OCI-LY7 (cell line): ENCODE results near the gene CIDEB. TPM values are rescaled to one million over a fixed set of nuclear protein-coding genes. Genes with fewer than 3 reads are reported as not detected.
A peak's percentile ranks its signal among the peaks of the same experiment; 100 is the strongest.

Source experiments
- BruUV-seq: library from RNA; stranded (reverse); fragments of 400-500 nt; replicated peaks from 2 replicates; lab custom pipeline; 2021; lab: Mats Ljungman, UMichigan
- CTCF ChIA-PET: fragments of 300-600 bp; sonication (Branson Sonifier 250); formaldehyde crosslinking; loops from one replicate; lab custom pipeline; 2022; ENCODE audit warnings: antibody characterized with exemption; ENCODE audit not compliant: unreplicated experiment; lab: Charles Lee
- POLR2A ChIA-PET: fragments of 300-600 bp; sonication (Branson Sonifier 250); formaldehyde crosslinking; loops from one replicate; lab custom pipeline; 2022; ENCODE audit warnings: antibody characterized with exemption; lab: Charles Lee
- DNase-seq: peaks from one replicate; pipeline ENCODE4 v3.0.0-alpha.2; 2015; ENCODE audit warnings: low spot score
- H2AFZ ChIP-seq: fragments of 200-600 bp; sonication (generic), shearing (Covaris generic); 2 replicates; pipeline ENCODE4 v1.6.1; 2014; ENCODE audit warnings: mild to moderate bottlenecking, antibody characterized with exemption, low read length, moderate library complexity
- H3K27ac ChIP-seq: fragments of 200-600 bp; sonication (generic); 2 replicates; pipeline ENCODE4 v1.5.1; 2014; ENCODE audit warnings: mixed run types, low read depth, mild to moderate bottlenecking, moderate library complexity, low read length, inconsistent platforms; ENCODE audit not compliant: poor library complexity, severe bottlenecking
- H3K36me3 ChIP-seq: fragments of 200-600 bp; sonication (generic); 2 replicates; pipeline ENCODE4 v1.6.1; 2014; ENCODE audit warnings: mild to moderate bottlenecking, antibody characterized with exemption, low read length, moderate library complexity, mixed read lengths; ENCODE audit not compliant: insufficient read depth
- H3K4me1 ChIP-seq: fragments of 200-600 bp; sonication (generic); 2 replicates; pipeline ENCODE4 v1.5.1; 2014; ENCODE audit warnings: mild to moderate bottlenecking, low read length; ENCODE audit not compliant: insufficient read depth, poor library complexity, severe bottlenecking
- H3K4me2 ChIP-seq: fragments of 200-600 bp; sonication (generic); 2 replicates; pipeline ENCODE4 v1.6.1; 2014; ENCODE audit warnings: mild to moderate bottlenecking, low read length
- H3K4me3 ChIP-seq: fragments of 200-600 bp; sonication (generic); 2 replicates; pipeline ENCODE4 v1.5.1; 2014; ENCODE audit warnings: mild to moderate bottlenecking, low read depth, low read length; ENCODE audit not compliant: poor library complexity, severe bottlenecking
- H3K79me2 ChIP-seq: fragments of 200-600 bp; sonication (generic); 2 replicates; pipeline ENCODE4 v1.6.1; 2016; ENCODE audit warnings: low read depth, mild to moderate bottlenecking, low read length, moderate library complexity, mixed read lengths; ENCODE audit not compliant: insufficient read depth
- H3K9me2 ChIP-seq: fragments of 200-600 bp; sonication (generic); 2 replicates; pipeline ENCODE4 v1.6.1; 2016; ENCODE audit warnings: mild to moderate bottlenecking, low read length, mixed read lengths; ENCODE audit not compliant: insufficient read depth
- H3K9me3 ChIP-seq: fragments of 200-600 bp; sonication (generic); 2 replicates; pipeline ENCODE4 v1.6.1; 2014; ENCODE audit warnings: mild to moderate bottlenecking, mixed run types, low read length, mixed read lengths
- H4K20me1 ChIP-seq: fragments of 200-600 bp; sonication (generic); 2 replicates; pipeline ENCODE4 v1.6.1; 2014; ENCODE audit warnings: mild to moderate bottlenecking, antibody characterized with exemption, low read length, moderate library complexity, mixed read lengths; ENCODE audit not compliant: insufficient read depth
- CTCF ChIP-seq: fragments of 200-600 bp; sonication (generic); conservative IDR thresholded peaks from 2 replicates; pipeline ENCODE4 v1.5.1; 2014; ENCODE audit warnings: mild to moderate bottlenecking, antibody characterized with exemption, low read length, moderate library complexity, mixed read lengths
- EZH2phosphoT487 ChIP-seq: fragments of 200-600 bp; sonication (generic); IDR thresholded peaks from 2 replicates; pipeline ENCODE4 v1.6.1; 2018; ENCODE audit warnings: low read depth, borderline replicate concordance, mild to moderate bottlenecking, mixed run types, antibody characterized with exemption, low read length, moderate library complexity, mixed read lengths
- intact Hi-C: fragments of 100-400 bp; cut with micrococcal nuclease; formaldehyde crosslinking; loops from one replicate; pipeline ENCODE4 v1.10.0; 2022; ENCODE audit not compliant: unreplicated experiment
- total RNA-seq, 2 experiments: library from RNA; depleted of rRNA in 1 of 2; stranded (reverse); fragments of >200 nt in 1 of 2; shearing (Covaris generic) in 1 of 2; gene quantifications; 2 replicates each; pipeline ENCODE4 v1.2.3, GENCODE V29; 2014 to 2022

Gene CIDEB
- total RNA-seq, 2 experiments from 2014 or later, result 1.6 TPM; not detected in 1

DNA sequence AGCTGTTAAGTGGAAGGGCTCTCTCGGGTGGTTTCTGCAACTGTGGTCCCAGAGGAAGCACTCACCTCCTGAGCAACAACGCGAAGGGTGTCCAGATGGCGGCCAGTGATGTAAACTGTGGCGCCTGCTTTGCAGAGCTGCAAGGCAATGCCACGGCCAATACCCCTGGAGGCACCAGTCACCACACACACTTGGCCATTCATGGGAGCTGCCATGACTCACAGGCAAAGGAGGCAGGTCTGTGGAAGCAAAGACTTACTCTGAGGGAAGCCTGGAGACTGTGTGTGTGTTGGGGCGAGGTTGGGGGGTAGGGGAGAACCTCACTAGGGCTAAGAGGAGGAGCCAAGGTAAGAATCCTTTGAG lies 8.9 kb downstream of the CIDEB start:
- DNase-seq, result no peak
- Histone ChIP-seq H3K36me3 (peaks cover 46% of the 10 kb centered on the region), H2AFZ (peak overlapping the region; percentile 44; the same call in 1 of the 2 replicates), H4K20me1 (peaks cover 11% of the 10 kb centered on the region; the same call in 1 of the 2 replicates), H3K4me2 (peak overlapping the region; percentile 89), H3K79me2 (peaks cover 23% of the 10 kb centered on the region), H3K27ac (peak overlapping the region; percentile 19), H3K9me3 (no peaks in the 10 kb centered on the region), H3K9me2 (no peaks in the 10 kb centered on the region), H3K4me1 (peaks cover 30% of the 10 kb centered on the region), H3K4me3 (peak overlapping the region; percentile 99)
- no TSS peak for BruUV-seq
- CTCF ChIA-PET, result interaction anchor here (0.6 to 1.6 kb wide), 2 partner anchors 56 to 111 kb away, joined by 3 to 6 read pairs; partner anchors contain the start of gene TINF2
- POLR2A ChIA-PET, result interaction anchor here (1.6 to 4.0 kb wide), 2 partner anchors 9 to 56 kb away, joined by 3 to 25 read pairs; partner anchors contain the start of genes CIDEB and TINF2
- no peak for TF ChIP-seq EZH2phosphoT487
- no peak for TF ChIP-seq CTCF
- intact Hi-C loops, result loop anchor here (2.0 to 5.0 kb wide), 2 partner anchors 28 to 287 kb away; partner anchors contain the start of gene RABGGTA

DNA sequence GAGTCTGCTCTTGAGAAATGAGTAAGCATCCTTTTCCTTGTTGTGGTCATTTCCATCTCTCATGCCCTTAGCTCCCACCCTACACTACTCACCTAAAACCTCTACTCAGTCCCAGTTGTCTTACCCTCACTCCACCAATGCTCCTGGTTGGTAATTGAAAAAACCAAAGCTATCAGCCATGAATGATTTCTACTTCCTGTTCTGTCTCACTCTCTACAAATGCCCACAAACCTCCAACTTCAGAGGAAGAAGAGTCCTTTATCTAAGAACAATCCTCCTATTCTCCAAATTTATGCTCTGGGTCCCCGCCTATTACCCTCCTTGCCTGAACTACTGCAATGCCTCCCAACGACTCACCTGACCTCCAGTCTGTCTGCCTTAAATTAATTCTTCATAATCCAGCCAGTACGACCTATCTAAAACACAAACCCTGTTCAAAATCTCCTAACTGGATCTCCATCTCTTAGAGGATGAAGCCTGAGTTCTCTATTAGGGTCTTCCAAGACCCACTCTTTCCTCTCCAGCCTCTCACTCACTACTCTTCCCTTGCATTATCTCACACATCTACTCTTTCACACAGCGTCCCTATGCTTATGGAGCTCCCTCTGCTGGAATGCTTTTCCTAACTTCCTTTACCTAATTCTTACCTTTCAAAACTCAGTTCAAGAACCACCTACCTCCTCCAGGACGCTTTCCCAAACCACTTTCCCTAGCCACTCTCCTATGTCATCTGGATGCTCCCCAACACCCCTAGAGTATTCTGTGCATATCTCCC lies 10.4 kb downstream of the CIDEB start:
- peaks cover 31% of the 10 kb centered on the region for H3K36me3 ChIP-seq
- POLR2A ChIA-PET, result interaction anchor here (0.6 to 4.0 kb wide), 8 partner anchors 23 to 790 kb away, joined by 3 to 25 read pairs (median 4); partner anchors contain the start of genes CHMP4A, RABGGTA and TINF2
- no TSS peak for BruUV-seq
- H3K9me3 ChIP-seq, result no peaks in the 10 kb centered on the region
- H3K79me2 ChIP-seq, result peaks cover 23% of the 10 kb centered on the region
- peak; percentile 51 for TF ChIP-seq CTCF
- TF ChIP-seq EZH2phosphoT487, result no peak
- peak; percentile 24 for DNase-seq
- peaks cover 11% of the 10 kb centered on the region; the same call in 1 of the 2 replicates for H4K20me1 ChIP-seq
- no peak overlapping the region for H3K4me3 ChIP-seq
- intact Hi-C loops, result loop anchor here (1.0 to 5.0 kb wide), 2 partner anchors 54 to 285 kb away; no protein-coding TSS in a partner anchor
- no peak overlapping the region for H2AFZ ChIP-seq
- H3K4me1 ChIP-seq, result peaks cover 30% of the 10 kb centered on the region
- CTCF ChIA-PET, result interaction anchor here (0.5 to 1.9 kb wide), 5 partner anchors 13 to 134 kb away, joined by 3 to 6 read pairs (median 4); partner anchors contain the start of gene TINF2
- H3K4me2 ChIP-seq, result peak overlapping the region; percentile 5; the same call in 1 of the 2 replicates
- H3K27ac ChIP-seq, result peak overlapping the region; percentile 12
- H3K9me2 ChIP-seq, result no peaks in the 10 kb centered on the region
